HepG2 (cell line): ENCODE data around the gene SERINC5.

Experiments used
- ATF6 ChIP-seq: sonication (generic); formaldehyde crosslinking; conservative IDR thresholded peaks from 2 replicates; pipeline ENCODE4 v1.4.0; 2020; ENCODE audit warnings: missing genetic modification reagents
- CTCF ChIP-seq: sonication (generic); formaldehyde crosslinking; IDR thresholded peaks from 2 replicates; pipeline ENCODE4 v1.5.0; 2020; ENCODE audit warnings: mild to moderate bottlenecking, missing genetic modification reagents, moderate library complexity
- ELK4 ChIP-seq: sonication (generic); formaldehyde crosslinking; IDR thresholded peaks from 2 replicates; pipeline ENCODE4 v1.9.0; 2021; ENCODE audit warnings: missing genetic modification reagents, borderline replicate concordance
- EP300 ChIP-seq, 3 experiments: sonication (generic) in 1 of 3; formaldehyde crosslinking in 1 of 3; IDR thresholded peaks; 2 replicates each; pipeline versions ENCODE4 v1.5.1 to v1.6.1; 2011 to 2020; ENCODE audit warnings: low read depth in 2 of 3, low read length in 2 of 3, borderline replicate concordance in 1 of 3, improper control_type of control experiment in 1 of 3, mild to moderate bottlenecking in 1 of 3, missing genetic modification reagents in 1 of 3, moderate library complexity in 1 of 3
- KLF16 ChIP-seq, 2 experiments: sonication (generic) in 1 of 2; formaldehyde crosslinking in 1 of 2; IDR thresholded peaks; 2 replicates each; pipeline versions ENCODE4 v1.6.1 to v1.8.0; 2016 to 2023; ENCODE audit warnings: missing genetic modification reagents in 2 of 2, missing compliant biosample characterization in 1 of 2
- MXI1 ChIP-seq: IDR thresholded peaks from 3 replicates; pipeline ENCODE4 v1.6.1; 2012; ENCODE audit warnings: low read depth, low read length, inconsistent platforms, borderline replicate concordance
- POLR2A ChIP-seq, 2 experiments: IDR thresholded peaks; 2 replicates each; pipeline ENCODE4 v1.6.1; 2011; ENCODE audit warnings: low read depth in 2 of 2, low read length in 2 of 2, mild to moderate bottlenecking in 1 of 2, moderate library complexity in 1 of 2; ENCODE audit not compliant: insufficient read depth in 1 of 2
- TAF15 ChIP-seq: fragments of 200-400 bp; formaldehyde crosslinking; IDR thresholded peaks from one replicate; pipeline ENCODE4 v1.6.1; 2018; ENCODE audit warnings: mild to moderate bottlenecking, low read depth, low read length; ENCODE audit not compliant: poor library complexity, severe bottlenecking
- ZNF160 ChIP-seq: sonication (generic); formaldehyde crosslinking; IDR thresholded peaks from 2 replicates; pipeline ENCODE4 v1.8.0; 2022; ENCODE audit warnings: mild to moderate bottlenecking, inconsistent platforms, missing genetic modification reagents
- ZNF24 ChIP-seq: fragments of 450-650 bp; IDR thresholded peaks from 2 replicates; pipeline ENCODE4 v1.6.1; 2017; ENCODE audit warnings: antibody characterized with exemption, mild to moderate bottlenecking
- ZNF407 ChIP-seq: sonication (generic); formaldehyde crosslinking; IDR thresholded peaks from one replicate; pipeline ENCODE4 v1.5.1; 2020; ENCODE audit warnings: mild to moderate bottlenecking, missing genetic modification reagents; ENCODE audit errors: not compliant biosample characterization
- ZNF549 ChIP-seq: sonication (generic); formaldehyde crosslinking; IDR thresholded peaks from 2 replicates; pipeline ENCODE4 v1.5.0; 2020; ENCODE audit warnings: missing genetic modification reagents
- ZNF576 ChIP-seq: sonication (generic); formaldehyde crosslinking; IDR thresholded peaks from 2 replicates; pipeline ENCODE4 v1.4.0; 2020; ENCODE audit warnings: mild to moderate bottlenecking, missing genetic modification reagents

- no peak for TF ChIP-seq ZNF407 (CRISPR knock-in tag)
- no peak for TF ChIP-seq ZNF576
- TF ChIP-seq ATF6 (CRISPR knock-in tag): no peak
- no peak for TF ChIP-seq ZNF160 (CRISPR knock-in tag)
- no peak for TF ChIP-seq MXI1
- no peak for TF ChIP-seq POLR2A (IDR thresholded peaks at IDR 0.05; ENCODE audit: insufficient read depth in 1 of 2, low read depth in 2 of 2, low read length in 2 of 2)
- TF ChIP-seq ELK4 (CRISPR knock-in tag): no peak
- TF ChIP-seq ZNF549 (CRISPR knock-in tag): no peak
- no peak for TF ChIP-seq ZNF24
- no peak for TF ChIP-seq CTCF (CRISPR knock-in tag)
- TF ChIP-seq EP300 (IDR thresholded peaks at IDR 0.05; ENCODE audit: low read depth in 2 of 2, low read length in 2 of 2): no peak
- no peak for TF ChIP-seq EP300 (CRISPR knock-in tag; IDR thresholded peaks at IDR 0.05; ENCODE audit: borderline replicate concordance)
- no peak for TF ChIP-seq TAF15
- TF ChIP-seq KLF16 (CRISPR knock-in tag; IDR thresholded peaks at IDR 0.05): no peak
Observed at GRCh38 chr5:80284720-80285119, 28.9 kb upstream of the SERINC5 start.
